GM10248 (cell line): ENCODE measurements around the gene ZNF791.
A peak's percentile ranks its signal among the peaks of the same experiment; 100 is the strongest.
"Not testable (repeated sequence)": the region's sequence is repeated elsewhere in the genome, so short reads cannot be mapped to it uniquely, and the experiment has no call there.

Experiments
- CTCF ChIA-PET: fragments of 300-600 bp; sonication (Branson Sonifier 250); formaldehyde crosslinking; extraction: SDS; loops from one replicate; lab custom pipeline; 2021; ENCODE audit warnings: antibody characterized with exemption; lab: Yijun Ruan, JAX
- POLR2A ChIA-PET: fragments of 350-650 bp; sonication (Branson Sonifier 250); formaldehyde crosslinking; extraction: SDS; loops from one replicate; lab custom pipeline; 2020; ENCODE audit warnings: antibody characterized with exemption; lab: Yijun Ruan, JAX
- DNase-seq: peaks from one replicate; pipeline ENCODE4 v3.0.0; 2012; ENCODE audit errors: extremely low spot score
- CTCF ChIP-seq: IDR thresholded peaks from 2 replicates; pipeline ENCODE4 v1.5.1; 2012; ENCODE audit warnings: mild to moderate bottlenecking, low read depth; ENCODE audit errors: extremely low read depth, missing control alignments, control extremely low read depth

Gene ZNF791

GRCh38 chr19:12610540-12611360 lies at the start of gene ZNF791, which contains the start of gene ZNF490:
Gene ZNF791 (plus strand): TSS chr19:12610920. CDS start chr19:12611080, 160 bp downstream.
Gene ZNF490 (minus strand): TSS chr19:12610813. CDS start chr19:12610680, 133 bp downstream.
- TF ChIP-seq CTCF: no peak
- DNase-seq: peak; percentile 96
- ChIA-PET CTCF (interaction anchor here (1.2 to 1.4 kb wide), 5 partner anchors 17 to 61 kb away, joined by 3 to 4 read pairs (median 4); no protein-coding TSS in a partner anchor), POLR2A (interaction anchor here (1.0 to 1.4 kb wide), 2 partner anchors 29 to 61 kb away, joined by 4 to 5 read pairs; no protein-coding TSS in a partner anchor)

- ChIA-PET CTCF (interaction anchor here (0.7 to 9.1 kb wide), 16 partner anchors 10 to 505 kb away, joined by 3 to 93 read pairs (median 4); partner anchors contain the start of genes DHPS, MAN2B1, RNASEH2A and WDR83), POLR2A (no interaction called here)
- DNase-seq: peak; percentile 92
- TF ChIP-seq CTCF: peak; percentile 97
These were observed 46.6 kb upstream of the ZNF791 start for GRCh38 chr19:12564016-12564664.

- POLR2A ChIA-PET: interaction anchor here (0.7 kb wide), 1 partner anchor 106 kb away, joined by 4 read pairs; no protein-coding TSS in a partner anchor
- CTCF ChIA-PET: interaction anchor here (9.1 kb wide), 1 partner anchor 105 kb away, joined by 93 read pairs; a partner anchor contains a TSS
- not testable (repeated sequence) for DNase-seq
These were observed 44.3 kb upstream of the ZNF791 start for GRCh38 chr19:12566380-12566779.

- no peak for TF ChIP-seq CTCF
- DNase-seq: no peak
- ChIA-PET CTCF (interaction anchor here (1.0 to 6.4 kb wide), 2 partner anchors 103 to 192 kb away, joined by 3 to 31 read pairs; a partner anchor contains a TSS), POLR2A (no interaction called here)
These were observed 42.8 kb upstream of the ZNF791 start for GRCh38 chr19:12567951-12568350.

GRCh38 chr19:12574036-12574435 lies 36.7 kb upstream of the ZNF791 start:
- ChIA-PET POLR2A (interaction anchor here (0.7 kb wide), 2 partner anchors 39 to 79 kb away, joined by 3 to 6 read pairs; no protein-coding TSS in a partner anchor), CTCF (interaction anchor here (0.9 to 4.4 kb wide), 9 partner anchors 11 to 483 kb away, joined by 3 to 25 read pairs (median 3); partner anchors contain the start of gene FBXW9)
- no peak for TF ChIP-seq CTCF
- DNase-seq: peak; percentile 57

- DNase-seq: no peak
- POLR2A ChIA-PET: no interaction called here
- CTCF ChIA-PET: interaction anchor here (1.0 kb wide), 1 partner anchor 9 kb away, joined by 3 read pairs; no protein-coding TSS in a partner anchor
- TF ChIP-seq CTCF: no peak
These were observed 32.1 kb upstream of the ZNF791 start for GRCh38 chr19:12578641-12579040.
